OCI-LY1 (cell line): ENCODE data around the gene SPOCK1.

ENCODE experiments used
- H2AFZ ChIP-seq: fragments of 200-600 bp; sonication (generic), shearing (Covaris generic); 2 replicates; pipeline ENCODE4 v1.6.0; 2014; ENCODE audit warnings: antibody characterized with exemption, mild to moderate bottlenecking, low read length
- H3F3A ChIP-seq: fragments of 200-600 bp; sonication (generic), shearing (Covaris generic); 2 replicates; pipeline ENCODE4 v1.6.0; 2014; ENCODE audit warnings: mild to moderate bottlenecking, antibody characterized with exemption, low read length, moderate library complexity; ENCODE audit not compliant: insufficient read depth
- H3K27ac ChIP-seq: fragments of 200-600 bp; sonication (generic); 2 replicates; pipeline ENCODE4 v1.5.1; 2014; ENCODE audit warnings: low read length, mixed run types, mild to moderate bottlenecking, low read depth; ENCODE audit not compliant: poor library complexity, severe bottlenecking
- H3K27me3 ChIP-seq: fragments of 200-600 bp; sonication (generic); 2 replicates; pipeline ENCODE4 v1.6.0; 2014; ENCODE audit warnings: antibody characterized with exemption, mild to moderate bottlenecking, low read length, moderate library complexity; ENCODE audit not compliant: insufficient read depth
- H3K36me3 ChIP-seq: fragments of 200-600 bp; sonication (generic); 2 replicates; pipeline ENCODE4 v1.6.1; 2014; ENCODE audit warnings: mild to moderate bottlenecking, antibody characterized with exemption, low read length, moderate library complexity, mixed read lengths; ENCODE audit not compliant: insufficient read depth
- H3K4me1 ChIP-seq: fragments of 200-600 bp; sonication (generic); 2 replicates; pipeline ENCODE4 v1.5.1; 2014; ENCODE audit warnings: mild to moderate bottlenecking, low read length, moderate library complexity; ENCODE audit not compliant: insufficient read depth, severe bottlenecking
- H3K4me2 ChIP-seq: fragments of 200-600 bp; sonication (generic), shearing (Covaris generic); 2 replicates; pipeline ENCODE4 v1.6.1; 2014; ENCODE audit warnings: low read length
- H3K4me3 ChIP-seq: fragments of 200-600 bp; sonication (generic); 2 replicates; pipeline ENCODE4 v1.5.1; 2014; ENCODE audit warnings: low read length, low read depth, mild to moderate bottlenecking, mixed read lengths; ENCODE audit not compliant: poor library complexity, severe bottlenecking
- H3K79me2 ChIP-seq: fragments of 200-600 bp; shearing (Covaris generic); 2 replicates; pipeline ENCODE4 v1.6.1; 2016; ENCODE audit warnings: mixed run types, low read length, mixed read lengths; ENCODE audit not compliant: insufficient read depth
- H3K9ac ChIP-seq: fragments of 200-600 bp; sonication (generic), shearing (Covaris generic); 2 replicates; pipeline ENCODE4 v1.6.1; 2014; ENCODE audit warnings: mild to moderate bottlenecking, low read length, mixed read lengths
- H3K9me2 ChIP-seq: fragments of 200-600 bp; sonication (generic), shearing (Covaris generic); 2 replicates; pipeline ENCODE4 v1.6.1; 2014; ENCODE audit warnings: low read depth, mild to moderate bottlenecking, low read length, mixed read lengths
- H3K9me3 ChIP-seq: fragments of 200-600 bp; shearing (Covaris generic); 2 replicates; pipeline ENCODE4 v1.6.1; 2014; ENCODE audit warnings: low read length, mixed read lengths
- H4K20me1 ChIP-seq: fragments of 200-600 bp; sonication (generic), shearing (Covaris generic); 2 replicates; pipeline ENCODE4 v1.6.0; 2016; ENCODE audit warnings: mild to moderate bottlenecking, low read length; ENCODE audit not compliant: insufficient read depth
- EZH2 ChIP-seq: fragments of 200-600 bp; sonication (generic), shearing (Covaris generic); IDR thresholded peaks from 2 replicates; pipeline ENCODE4 v1.8.0; 2017; ENCODE audit warnings: borderline replicate concordance, mixed run types, mild to moderate bottlenecking, antibody characterized with exemption, low read length, moderate library complexity, mixed read lengths
- TF ChIP-seq, protein P1 (sequence below): fragments of 200-600 bp; sonication (generic), shearing (Covaris generic); IDR thresholded peaks from 2 replicates; pipeline ENCODE4 v1.5.1; 2017; ENCODE audit warnings: mild to moderate bottlenecking, antibody characterized with exemption, low read length, moderate library complexity, mixed read lengths

SPOCK1 gene

DNA sequence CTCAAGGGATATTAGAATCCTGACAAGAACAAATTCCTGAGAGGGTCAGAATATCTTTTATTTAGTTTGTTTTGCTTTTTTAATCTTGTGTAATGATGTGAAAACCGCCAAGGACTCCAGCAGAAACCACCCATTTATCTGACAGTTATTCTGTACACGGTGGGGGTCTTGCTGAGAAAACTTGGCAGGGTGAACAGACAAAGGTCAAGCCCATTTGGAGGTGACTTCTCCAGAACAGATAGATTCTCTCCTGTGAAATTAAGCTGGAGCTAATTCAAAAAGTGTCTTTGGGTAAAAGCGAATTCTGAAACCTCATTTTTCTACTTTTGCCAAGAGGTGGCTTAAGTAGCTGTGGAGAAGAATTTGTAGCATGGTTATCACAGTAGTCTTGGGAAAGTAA, 484.4 kb downstream of the SPOCK1 start:
- H2AFZ ChIP-seq = no peak overlapping the region
- no peaks in the 10 kb centered on the region for H3K9me2 ChIP-seq
- no peaks in the 10 kb centered on the region for H3K79me2 ChIP-seq
- H3K36me3 ChIP-seq = no peaks in the 10 kb centered on the region
- H3K4me1 ChIP-seq = peaks cover 11% of the 10 kb centered on the region
- no peaks in the 10 kb centered on the region for H3F3A ChIP-seq
- H3K4me2 ChIP-seq = no peak overlapping the region
- H3K4me3 ChIP-seq = no peak overlapping the region
- no peaks in the 10 kb centered on the region for H3K27me3 ChIP-seq
- no peak overlapping the region for H3K9ac ChIP-seq
- TF ChIP-seq EZH2 = no peak
- TF ChIP-seq, protein P1, sequence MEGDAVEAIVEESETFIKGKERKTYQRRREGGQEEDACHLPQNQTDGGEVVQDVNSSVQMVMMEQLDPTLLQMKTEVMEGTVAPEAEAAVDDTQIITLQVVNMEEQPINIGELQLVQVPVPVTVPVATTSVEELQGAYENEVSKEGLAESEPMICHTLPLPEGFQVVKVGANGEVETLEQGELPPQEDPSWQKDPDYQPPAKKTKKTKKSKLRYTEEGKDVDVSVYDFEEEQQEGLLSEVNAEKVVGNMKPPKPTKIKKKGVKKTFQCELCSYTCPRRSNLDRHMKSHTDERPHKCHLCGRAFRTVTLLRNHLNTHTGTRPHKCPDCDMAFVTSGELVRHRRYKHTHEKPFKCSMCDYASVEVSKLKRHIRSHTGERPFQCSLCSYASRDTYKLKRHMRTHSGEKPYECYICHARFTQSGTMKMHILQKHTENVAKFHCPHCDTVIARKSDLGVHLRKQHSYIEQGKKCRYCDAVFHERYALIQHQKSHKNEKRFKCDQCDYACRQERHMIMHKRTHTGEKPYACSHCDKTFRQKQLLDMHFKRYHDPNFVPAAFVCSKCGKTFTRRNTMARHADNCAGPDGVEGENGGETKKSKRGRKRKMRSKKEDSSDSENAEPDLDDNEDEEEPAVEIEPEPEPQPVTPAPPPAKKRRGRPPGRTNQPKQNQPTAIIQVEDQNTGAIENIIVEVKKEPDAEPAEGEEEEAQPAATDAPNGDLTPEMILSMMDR = no peak
- H4K20me1 ChIP-seq = no peaks in the 10 kb centered on the region
- H3K27ac ChIP-seq = no peak overlapping the region
- H3K9me3 ChIP-seq = no peaks in the 10 kb centered on the region

DNA sequence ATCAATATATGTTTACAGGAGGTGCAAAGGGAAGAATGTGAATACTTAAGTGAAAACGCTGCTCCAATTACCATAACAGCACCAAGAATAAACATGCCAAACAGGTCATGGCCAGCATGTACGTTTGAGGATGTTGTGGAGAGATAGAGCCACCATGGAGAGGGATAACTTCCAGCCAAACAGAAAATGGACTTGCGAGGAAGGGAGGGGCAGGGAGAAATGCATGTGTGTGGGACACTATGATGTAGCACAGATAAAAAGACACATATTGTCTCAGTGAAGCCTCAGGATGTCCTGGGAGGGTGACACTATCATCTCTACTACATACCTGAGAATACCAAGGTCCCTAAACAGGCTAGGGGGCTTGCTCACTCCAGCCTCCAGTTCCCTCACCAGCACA, 488.9 kb downstream of the SPOCK1 start:
- TF ChIP-seq, protein P1 = no peak
- TF ChIP-seq EZH2 = no peak
- no peak overlapping the region for H3K4me2 ChIP-seq
- H3F3A ChIP-seq = no peaks in the 10 kb centered on the region
- no peak overlapping the region for H3K9ac ChIP-seq
- no peaks in the 10 kb centered on the region for H3K79me2 ChIP-seq
- no peaks in the 10 kb centered on the region for H4K20me1 ChIP-seq
- peaks cover 4% of the 10 kb centered on the region; the same call in 1 of the 2 replicates for H3K9me3 ChIP-seq
- H3K27me3 ChIP-seq = no peaks in the 10 kb centered on the region
- no peak overlapping the region for H3K4me3 ChIP-seq
- no peaks in the 10 kb centered on the region for H3K4me1 ChIP-seq
- no peak overlapping the region for H3K27ac ChIP-seq
- H2AFZ ChIP-seq = no peak overlapping the region
- no peaks in the 10 kb centered on the region for H3K9me2 ChIP-seq
- H3K36me3 ChIP-seq = no peaks in the 10 kb centered on the region

DNA sequence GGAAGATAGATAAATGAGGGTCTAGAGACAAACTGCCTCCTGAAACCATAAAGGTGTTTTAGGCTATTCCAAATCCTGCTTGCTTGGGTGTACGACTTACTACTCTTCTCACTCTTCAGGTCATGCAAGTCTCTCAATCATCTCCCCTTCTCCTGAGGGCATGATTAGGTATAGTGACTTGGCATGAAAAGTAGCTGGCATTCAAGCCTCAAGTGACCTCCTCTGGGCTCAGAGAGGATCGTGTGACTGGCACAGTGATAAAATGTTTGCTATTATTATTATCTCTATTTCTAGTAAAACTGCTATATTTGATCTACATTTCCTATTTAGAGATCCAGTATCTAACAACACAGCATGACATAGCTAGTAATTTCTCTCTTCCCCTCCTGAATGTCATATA, 494.8 kb downstream of the SPOCK1 start:
- H3K4me1 ChIP-seq = no peaks in the 10 kb centered on the region
- H3K4me2 ChIP-seq = no peak overlapping the region
- no peak overlapping the region for H2AFZ ChIP-seq
- H3K4me3 ChIP-seq = no peak overlapping the region
- H3K9ac ChIP-seq = no peak overlapping the region
- no peaks in the 10 kb centered on the region for H3F3A ChIP-seq
- no peaks in the 10 kb centered on the region for H3K9me2 ChIP-seq
- no peak overlapping the region for H3K27ac ChIP-seq
- H3K36me3 ChIP-seq = no peaks in the 10 kb centered on the region
- no peak for TF ChIP-seq EZH2
- TF ChIP-seq, protein P1 = no peak
- no peaks in the 10 kb centered on the region for H4K20me1 ChIP-seq
- H3K27me3 ChIP-seq = no peaks in the 10 kb centered on the region
- peaks cover 7% of the 10 kb centered on the region; the same call in 1 of the 2 replicates for H3K9me3 ChIP-seq
- H3K79me2 ChIP-seq = no peaks in the 10 kb centered on the region
